Thyroid gland (tissue), 4 donors: ENCODE measurements around the gene AGK.

ENCODE experiments used
- POLR2A ChIP-seq, 2 donors: fragments of 450-650 bp; IDR thresholded peaks; one replicate each; pipeline ENCODE4 v1.6.1; 2017; ENCODE audit warnings: antibody characterized with exemption in 2 of 2, mild to moderate bottlenecking in 2 of 2, moderate library complexity in 1 of 2
- TF ChIP-seq, protein P1 (sequence below), 6 experiments: fragments of 200-600 bp in 3 of 6; fragments of 450-650 bp in 3 of 6; sonication (generic) in 3 of 6; IDR thresholded peaks; one replicate each; pipeline ENCODE4 v1.5.1; 2016 to 2019; ENCODE audit warnings: antibody characterized with exemption in 6 of 6, mild to moderate bottlenecking in 2 of 6, inconsistent platforms in 1 of 6, moderate library complexity in 1 of 6

DNA sequence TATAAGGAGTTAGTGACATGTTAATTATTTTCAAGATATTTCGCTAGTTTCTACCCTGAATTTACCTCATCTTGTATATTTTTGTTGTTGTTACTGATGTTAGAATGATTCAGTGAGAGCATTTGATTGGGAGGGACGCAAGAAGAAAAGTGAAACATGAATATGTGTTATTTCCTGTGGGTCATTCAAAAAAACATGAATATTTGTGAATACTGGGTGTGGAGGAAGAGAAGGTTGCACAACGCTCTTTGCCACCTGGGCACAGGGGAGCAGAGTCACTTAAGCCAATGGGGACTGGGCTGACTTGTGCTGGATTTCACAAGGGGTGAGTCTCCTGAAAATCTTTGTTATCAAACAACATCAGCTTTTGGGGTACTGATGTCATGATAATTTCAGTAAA lies 39.5 kb downstream of the AGK start:
- TF ChIP-seq, protein P1, sequence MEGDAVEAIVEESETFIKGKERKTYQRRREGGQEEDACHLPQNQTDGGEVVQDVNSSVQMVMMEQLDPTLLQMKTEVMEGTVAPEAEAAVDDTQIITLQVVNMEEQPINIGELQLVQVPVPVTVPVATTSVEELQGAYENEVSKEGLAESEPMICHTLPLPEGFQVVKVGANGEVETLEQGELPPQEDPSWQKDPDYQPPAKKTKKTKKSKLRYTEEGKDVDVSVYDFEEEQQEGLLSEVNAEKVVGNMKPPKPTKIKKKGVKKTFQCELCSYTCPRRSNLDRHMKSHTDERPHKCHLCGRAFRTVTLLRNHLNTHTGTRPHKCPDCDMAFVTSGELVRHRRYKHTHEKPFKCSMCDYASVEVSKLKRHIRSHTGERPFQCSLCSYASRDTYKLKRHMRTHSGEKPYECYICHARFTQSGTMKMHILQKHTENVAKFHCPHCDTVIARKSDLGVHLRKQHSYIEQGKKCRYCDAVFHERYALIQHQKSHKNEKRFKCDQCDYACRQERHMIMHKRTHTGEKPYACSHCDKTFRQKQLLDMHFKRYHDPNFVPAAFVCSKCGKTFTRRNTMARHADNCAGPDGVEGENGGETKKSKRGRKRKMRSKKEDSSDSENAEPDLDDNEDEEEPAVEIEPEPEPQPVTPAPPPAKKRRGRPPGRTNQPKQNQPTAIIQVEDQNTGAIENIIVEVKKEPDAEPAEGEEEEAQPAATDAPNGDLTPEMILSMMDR (IDR thresholded peaks at IDR 0.05), result no peak
- TF ChIP-seq POLR2A (IDR thresholded peaks at IDR 0.05), result no peak
